Measurements from ENCODE around the gene FOXO3.

GRCh38 chr6:108650325-108650724 lies 89.6 kb downstream of the FOXO3 start:
- TF ChIP-seq POLR2AphosphoS5 (IDR thresholded peaks at IDR 0.05; ENCODE audit: borderline replicate concordance, low read depth, low read length) (no peak), EZH2 (IDR thresholded peaks at IDR 0.05) (no peak), FOXP2 (optimal IDR thresholded peaks at IDR 0.05; ENCODE audit: control extremely low read depth, extremely low read length, insufficient read depth) (no peak)
